Measurements from ENCODE around the gene OR6S1.

GRCh38 chr14:20607617-20608016, 33.9 kb downstream of the OR6S1 start:
- TF ChIP-seq CTCF (IDR thresholded peaks at IDR 0.05) (no peak), POLR2A (IDR thresholded peaks at IDR 0.05) (no peak)

Measured in body of pancreas (tissue), 4 donors.